ENCODE data around the gene SPHK1.

SPHK1 gene

DNA sequence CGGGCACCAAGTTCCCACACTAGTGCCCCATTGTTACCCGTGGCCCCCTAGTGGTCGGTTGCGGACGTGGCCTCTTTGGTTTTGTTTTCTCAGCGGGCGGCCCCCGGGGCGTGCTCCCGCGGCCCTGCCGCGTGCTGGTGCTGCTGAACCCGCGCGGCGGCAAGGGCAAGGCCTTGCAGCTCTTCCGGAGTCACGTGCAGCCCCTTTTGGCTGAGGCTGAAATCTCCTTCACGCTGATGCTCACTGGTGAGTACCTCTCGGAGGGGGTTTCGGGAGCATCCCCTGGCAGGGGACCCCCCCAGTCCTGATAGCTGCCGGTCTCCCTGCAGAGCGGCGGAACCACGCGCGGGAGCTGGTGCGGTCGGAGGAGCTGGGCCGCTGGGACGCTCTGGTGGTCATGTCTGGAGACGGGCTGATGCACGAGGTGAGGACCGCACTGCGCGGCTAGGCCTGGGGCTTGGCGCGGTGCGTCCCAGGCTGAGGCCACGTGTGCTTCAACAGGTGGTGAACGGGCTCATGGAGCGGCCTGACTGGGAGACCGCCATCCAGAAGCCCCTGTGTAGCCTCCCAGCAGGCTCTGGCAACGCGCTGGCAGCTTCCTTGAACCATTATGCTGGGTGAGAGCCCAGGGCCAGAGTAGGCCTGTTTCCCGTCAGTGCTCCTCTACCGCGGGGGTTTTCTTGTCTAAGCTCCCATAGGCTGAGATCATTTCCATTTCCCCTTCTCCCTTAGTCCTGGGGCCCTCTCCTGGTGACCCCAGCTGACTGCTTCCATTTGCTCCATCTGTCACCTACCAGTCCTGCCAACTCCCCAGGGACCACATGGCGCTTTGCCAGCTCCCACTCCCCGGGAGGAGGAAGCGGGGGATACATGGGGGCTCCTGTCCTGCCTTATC is 1.7 kb downstream of the SPHK1 start:
- TF ChIP-seq GATA3 (IDR thresholded peaks at IDR 0.05; ENCODE audit: low read depth, low read length) (no peak), GATA2 (IDR thresholded peaks at IDR 0.05; ENCODE audit: low read depth, low read length) (no peak)

DNA sequence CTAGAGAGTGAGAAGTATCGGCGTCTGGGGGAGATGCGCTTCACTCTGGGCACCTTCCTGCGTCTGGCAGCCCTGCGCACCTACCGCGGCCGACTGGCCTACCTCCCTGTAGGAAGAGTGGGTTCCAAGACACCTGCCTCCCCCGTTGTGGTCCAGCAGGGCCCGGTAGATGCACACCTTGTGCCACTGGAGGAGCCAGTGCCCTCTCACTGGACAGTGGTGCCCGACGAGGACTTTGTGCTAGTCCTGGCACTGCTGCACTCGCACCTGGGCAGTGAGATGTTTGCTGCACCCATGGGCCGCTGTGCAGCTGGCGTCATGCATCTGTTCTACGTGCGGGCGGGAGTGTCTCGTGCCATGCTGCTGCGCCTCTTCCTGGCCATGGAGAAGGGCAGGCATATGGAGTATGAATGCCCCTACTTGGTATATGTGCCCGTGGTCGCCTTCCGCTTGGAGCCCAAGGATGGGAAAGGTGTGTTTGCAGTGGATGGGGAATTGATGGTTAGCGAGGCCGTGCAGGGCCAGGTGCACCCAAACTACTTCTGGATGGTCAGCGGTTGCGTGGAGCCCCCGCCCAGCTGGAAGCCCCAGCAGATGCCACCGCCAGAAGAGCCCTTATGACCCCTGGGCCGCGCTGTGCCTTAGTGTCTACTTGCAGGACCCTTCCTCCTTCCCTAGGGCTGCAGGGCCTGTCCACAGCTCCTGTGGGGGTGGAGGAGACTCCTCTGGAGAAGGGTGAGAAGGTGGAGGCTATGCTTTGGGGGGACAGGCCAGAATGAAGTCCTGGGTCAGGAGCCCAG is 2.8 kb downstream of the SPHK1 start:
- TF ChIP-seq GATA3 (IDR thresholded peaks at IDR 0.05; ENCODE audit: low read depth, low read length): no peak
- 0 out of 2 replicates have a peak, but pooled peaks have one; percentile 1 for TF ChIP-seq GATA2 (IDR thresholded peaks at IDR 0.05; ENCODE audit: low read depth, low read length)

DNA sequence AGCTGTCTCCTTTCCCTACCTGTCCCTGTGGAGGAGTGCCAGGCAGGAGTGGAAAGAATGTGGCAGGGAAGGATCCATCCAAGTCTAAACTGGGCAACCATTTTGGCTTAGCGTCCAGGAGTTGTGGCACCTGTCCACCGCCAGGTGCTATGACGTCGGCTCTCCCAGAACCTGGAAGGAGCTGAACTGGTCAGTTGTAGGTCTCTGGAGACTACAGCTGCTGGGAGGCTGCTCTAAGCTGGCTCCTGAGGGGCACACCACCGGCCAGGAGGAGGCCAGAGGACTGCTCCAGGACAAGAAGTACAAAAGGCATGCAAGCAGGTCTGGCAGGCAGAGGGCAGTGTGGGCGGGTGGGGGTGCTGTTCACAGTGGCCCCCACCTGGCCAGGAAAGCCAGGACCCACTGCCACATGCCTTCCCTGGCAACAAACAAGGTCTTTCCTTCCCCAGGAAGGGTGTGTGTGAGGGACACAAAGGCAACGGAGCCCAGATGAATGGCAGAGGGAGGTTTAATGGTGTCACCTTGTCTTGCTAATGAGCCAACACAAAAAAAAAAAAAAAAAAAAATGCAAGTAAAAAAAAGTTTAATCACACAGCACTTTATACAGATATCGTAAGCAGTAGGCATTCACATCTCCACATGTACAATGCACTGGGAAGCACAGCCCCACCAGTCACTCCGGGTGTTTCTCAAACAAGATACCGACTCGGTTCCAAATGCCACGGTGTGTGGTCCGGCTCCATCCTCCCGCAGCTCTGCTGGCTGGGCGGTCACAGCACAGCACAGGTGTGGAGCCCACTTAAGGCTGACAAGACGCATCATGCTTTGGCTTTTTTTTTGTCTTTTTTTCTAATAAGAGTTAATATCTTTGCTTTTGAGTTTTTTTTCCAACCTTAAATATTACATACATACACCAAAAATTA is 4.8 kb downstream of the SPHK1 start:
- no peak for TF ChIP-seq GATA2 (IDR thresholded peaks at IDR 0.05; ENCODE audit: low read depth, low read length)
- no peak for TF ChIP-seq GATA3 (IDR thresholded peaks at IDR 0.05; ENCODE audit: low read depth, low read length)

DNA sequence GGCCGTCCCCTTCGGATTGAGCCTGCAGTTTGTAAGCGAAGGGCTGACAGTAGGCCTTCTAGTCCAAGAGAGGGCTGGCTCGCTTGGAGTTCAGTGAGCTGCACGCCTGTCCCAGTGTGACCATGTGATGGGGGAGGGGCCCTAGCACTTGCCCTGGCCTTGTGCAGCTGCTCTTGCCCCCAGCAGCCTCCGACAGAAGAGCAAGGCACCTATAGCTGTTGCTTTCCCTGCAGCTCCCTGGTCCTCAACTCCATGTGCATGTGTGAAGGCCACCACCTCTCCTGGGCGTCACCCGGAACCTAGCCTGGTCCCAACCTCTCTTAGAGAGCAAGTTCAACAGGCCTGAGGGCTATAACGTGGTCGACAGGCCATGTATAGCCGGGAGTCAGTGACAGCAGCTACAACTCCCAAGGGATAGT is 5.6 kb downstream of the SPHK1 start:
- TF ChIP-seq GATA2 (IDR thresholded peaks at IDR 0.05; ENCODE audit: low read depth, low read length): no peak
- TF ChIP-seq GATA3 (IDR thresholded peaks at IDR 0.05; ENCODE audit: low read depth, low read length): no peak

DNA sequence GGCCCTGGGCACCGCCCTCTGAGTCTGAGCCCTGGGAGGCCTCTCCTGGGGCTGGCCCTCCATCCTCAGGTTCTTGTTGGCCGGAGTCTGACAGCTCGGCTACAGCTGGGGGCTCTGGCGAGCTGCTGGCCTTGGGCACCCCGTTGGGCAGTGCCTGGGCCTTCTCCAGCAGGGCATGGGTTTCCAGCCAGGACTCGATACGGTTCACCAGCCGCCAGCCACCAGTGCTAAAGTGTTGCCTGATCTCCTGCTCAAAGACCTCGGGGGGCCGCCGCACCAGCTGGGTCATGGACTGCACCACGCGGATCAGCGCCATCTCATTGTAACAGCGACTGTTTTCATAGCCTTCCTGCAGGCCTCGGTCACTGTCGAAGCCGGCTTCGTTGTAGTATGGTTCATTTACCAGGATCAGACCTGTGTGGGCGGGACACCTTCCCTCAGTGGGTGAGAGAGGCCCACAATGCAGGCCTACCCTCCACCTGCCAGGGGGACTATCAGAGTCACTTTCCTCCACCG is 6.8 kb downstream of the SPHK1 start:
- no peak for TF ChIP-seq GATA2 (IDR thresholded peaks at IDR 0.05; ENCODE audit: low read depth, low read length)
- TF ChIP-seq GATA3 (IDR thresholded peaks at IDR 0.05; ENCODE audit: low read depth, low read length): no peak

DNA sequence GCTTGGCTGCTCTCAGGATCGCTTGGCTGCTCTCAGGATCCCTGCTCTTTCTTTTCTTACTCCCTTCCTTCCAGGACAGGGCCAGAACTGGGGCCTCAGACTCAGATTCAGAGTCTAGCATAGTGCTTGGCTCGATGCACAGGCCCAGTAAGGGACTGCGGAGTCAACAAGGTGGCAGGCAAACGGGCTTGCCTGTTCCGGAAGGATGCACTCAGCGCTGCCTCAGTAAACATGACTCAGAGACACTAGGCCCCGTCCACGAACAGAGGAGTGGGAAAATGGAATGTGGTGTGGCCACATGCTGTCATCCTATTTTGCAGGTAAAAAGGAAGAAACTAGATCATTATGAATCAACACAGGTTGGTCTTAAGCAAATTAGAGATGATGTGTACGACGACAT is 9.8 kb downstream of the SPHK1 start:
- TF ChIP-seq GATA3 (IDR thresholded peaks at IDR 0.05; ENCODE audit: low read depth, low read length) (no peak), GATA2 (IDR thresholded peaks at IDR 0.05; ENCODE audit: low read depth, low read length) (no peak)

DNA sequence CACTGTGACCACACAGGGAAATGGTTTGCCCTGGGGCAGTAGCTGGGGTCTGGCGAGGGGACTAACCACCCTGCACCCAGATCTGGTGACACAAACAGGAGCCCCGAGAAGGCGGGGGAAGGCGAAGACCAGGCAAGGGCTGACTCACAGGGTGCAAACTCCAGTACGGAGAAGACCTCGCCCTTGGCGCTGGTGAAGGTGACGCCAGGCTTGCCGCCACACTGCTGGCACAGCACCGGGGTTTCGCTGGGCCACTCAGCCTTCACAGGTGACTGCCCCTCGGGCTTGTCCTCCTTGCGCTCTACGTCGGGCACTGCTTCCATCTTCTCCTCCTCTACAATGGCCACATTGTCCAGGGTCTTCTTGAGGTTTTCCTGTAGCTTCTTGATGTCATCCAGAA is 11.6 kb downstream of the SPHK1 start:
- TF ChIP-seq GATA3 (IDR thresholded peaks at IDR 0.05; ENCODE audit: low read depth, low read length) (no peak), GATA2 (IDR thresholded peaks at IDR 0.05; ENCODE audit: low read depth, low read length) (no peak)

DNA sequence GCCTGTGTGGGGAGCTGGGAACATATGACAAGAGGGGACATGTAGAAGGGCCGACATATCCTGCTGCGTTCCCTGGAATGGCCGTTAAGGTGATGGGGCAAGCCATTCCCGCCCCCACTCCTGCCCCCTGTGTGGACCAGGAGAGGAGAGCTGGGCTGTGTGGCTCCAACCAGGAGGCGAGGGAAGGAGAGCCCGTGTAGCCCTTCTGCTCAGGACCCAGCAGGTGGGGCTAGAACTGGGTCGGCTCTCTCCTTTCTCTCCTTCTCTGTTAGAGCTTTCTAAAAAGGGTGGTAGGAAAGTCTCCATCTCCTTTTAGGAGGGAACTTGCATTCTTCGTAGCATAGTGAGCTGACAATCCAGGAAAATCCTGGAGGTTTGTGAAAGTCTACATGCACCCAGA is 12.8 kb downstream of the SPHK1 start:
- TF ChIP-seq GATA2 (IDR thresholded peaks at IDR 0.05; ENCODE audit: low read depth, low read length): no peak
- no peak for TF ChIP-seq GATA3 (IDR thresholded peaks at IDR 0.05; ENCODE audit: low read depth, low read length)

DNA sequence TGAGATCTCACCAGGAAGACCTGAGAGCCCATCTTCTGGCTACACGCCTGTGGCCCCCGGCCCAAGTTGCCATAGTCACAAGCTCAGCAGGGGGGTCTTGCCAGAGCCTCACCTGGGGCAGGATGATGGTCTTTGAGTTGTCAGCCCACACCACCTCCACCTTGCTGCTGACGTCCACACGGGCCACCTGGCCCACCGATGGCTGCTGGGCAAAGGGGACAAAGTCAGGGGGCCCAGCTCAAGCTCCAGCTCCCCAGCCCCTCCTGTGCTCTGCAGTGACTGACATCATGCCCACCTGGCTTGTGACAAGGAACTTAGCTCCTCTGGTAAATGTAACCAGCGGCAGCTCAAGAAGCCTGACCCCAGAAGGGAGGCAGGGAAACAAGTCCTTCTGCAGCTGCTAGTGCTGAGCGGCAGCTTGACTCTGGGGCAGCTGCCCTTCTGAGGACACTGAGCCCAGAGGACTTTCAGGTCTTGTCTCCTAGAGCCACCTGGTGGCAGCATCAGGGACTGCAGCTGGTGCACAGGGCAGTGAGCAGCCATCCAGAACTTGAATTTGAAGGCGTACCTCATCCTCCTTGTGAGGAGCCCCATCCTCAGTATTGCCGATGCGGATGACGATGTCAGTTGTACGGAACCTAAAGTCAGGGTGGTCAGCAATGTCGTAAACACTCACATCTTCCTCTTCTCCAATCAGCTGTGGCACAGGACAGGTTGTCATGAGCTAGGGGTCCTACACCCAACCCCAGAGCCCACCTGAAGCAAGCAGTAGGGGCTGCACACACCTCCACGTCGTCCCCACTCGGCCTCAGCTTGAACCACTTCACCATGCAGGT is 13.5 kb downstream of the SPHK1 start:
- TF ChIP-seq GATA3 (IDR thresholded peaks at IDR 0.05; ENCODE audit: low read depth, low read length) (no peak), GATA2 (IDR thresholded peaks at IDR 0.05; ENCODE audit: low read depth, low read length) (no peak)

DNA sequence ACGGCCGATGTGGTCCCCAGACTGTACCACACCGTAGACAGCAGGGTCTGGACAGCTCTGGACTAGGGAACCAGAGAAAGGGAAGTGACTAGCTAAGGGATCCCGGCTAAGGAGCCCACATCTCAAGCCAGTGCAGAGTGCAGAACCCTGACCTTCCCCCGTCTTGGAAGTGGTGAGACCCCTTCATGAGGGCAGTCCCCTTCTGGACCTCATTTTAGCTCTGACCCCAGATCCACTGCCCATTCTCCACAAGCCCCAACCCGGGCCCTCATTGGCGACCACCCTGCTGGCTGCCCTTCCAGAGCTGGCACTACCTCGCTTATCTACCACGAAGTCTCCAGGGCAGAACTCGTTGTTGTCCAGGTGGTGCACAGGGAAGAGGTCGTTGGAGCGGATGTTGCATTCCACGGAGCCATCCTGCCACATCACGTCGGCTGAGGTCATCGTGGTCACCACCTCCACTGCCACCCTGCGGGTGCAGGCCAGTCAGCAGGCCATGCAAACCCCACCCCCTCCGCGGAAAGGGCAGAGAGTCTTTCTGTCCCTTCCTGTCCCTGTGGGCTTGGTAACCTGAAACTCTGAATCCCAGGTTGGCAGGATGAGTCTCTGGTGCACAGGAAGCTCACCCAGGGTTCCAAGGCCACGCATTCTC is 14.2 kb downstream of the SPHK1 start:
- TF ChIP-seq GATA2 (IDR thresholded peaks at IDR 0.05; ENCODE audit: low read depth, low read length): no peak
- TF ChIP-seq GATA3 (IDR thresholded peaks at IDR 0.05; ENCODE audit: low read depth, low read length): no peak

DNA sequence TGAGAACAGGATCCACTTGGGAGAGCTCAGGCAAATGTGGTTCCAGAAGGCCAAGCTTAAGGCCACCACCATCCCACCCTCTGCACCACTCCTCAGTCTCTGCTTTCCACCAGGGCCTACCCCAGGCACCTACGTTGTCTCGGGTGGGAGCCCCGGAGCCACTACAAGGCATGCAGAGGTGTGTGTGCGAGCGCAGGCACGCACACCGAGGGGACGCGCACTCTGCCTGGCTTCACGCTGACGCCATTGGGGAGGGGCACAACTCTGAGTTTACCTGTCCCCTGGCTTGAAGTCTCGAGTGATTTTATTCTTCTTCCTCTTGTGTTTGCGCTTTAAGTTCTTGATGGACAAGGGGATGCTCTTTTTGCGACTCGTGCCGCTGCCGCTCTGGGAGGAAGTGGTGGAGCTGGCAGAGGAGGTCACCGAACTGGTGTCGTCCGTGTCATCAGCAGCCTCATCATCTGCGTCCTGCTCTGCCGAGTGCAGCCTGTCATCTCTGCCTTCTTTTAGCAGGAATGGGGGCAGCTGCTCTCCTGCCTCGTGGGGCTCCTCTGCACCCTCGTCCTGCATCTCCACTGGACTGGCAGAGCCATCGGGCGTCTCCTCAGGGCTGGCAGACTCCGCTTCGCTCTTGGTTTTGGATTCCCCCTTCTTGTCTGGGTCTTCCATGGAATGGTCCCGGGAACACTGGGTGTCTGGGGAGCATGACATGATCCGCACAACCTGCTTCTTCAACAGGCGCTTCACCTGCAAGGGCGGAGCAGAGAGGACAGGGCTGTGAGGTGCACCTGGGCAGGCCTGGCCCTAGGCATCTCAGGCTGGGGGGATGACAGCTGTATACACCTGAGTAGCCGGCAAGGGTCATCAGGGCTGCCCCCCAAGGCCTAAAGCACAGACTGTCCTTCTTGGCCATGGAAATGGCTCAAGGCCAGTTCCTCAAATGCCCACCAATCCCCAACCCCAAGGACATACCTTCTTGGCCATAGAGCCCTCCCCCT is 15.1 kb downstream of the SPHK1 start:
- TF ChIP-seq GATA3 (IDR thresholded peaks at IDR 0.05; ENCODE audit: low read depth, low read length) (no peak), GATA2 (IDR thresholded peaks at IDR 0.05; ENCODE audit: low read depth, low read length) (no peak)
